GM12878 (cell line): ENCODE results near the gene SMO. TPM values are rescaled to one million over a fixed set of nuclear protein-coding genes. Genes with fewer than 3 reads are reported as not detected.

ENCODE experiments used
- ATAC-seq: fragments of 200-7000 bp; cut with Tn5 transposase; 3 replicates; pipeline ENCODE4 v1.9.1; 2020; ENCODE audit warnings: mild to moderate bottlenecking, moderate library complexity
- BruUV-seq: library from RNA; stranded (reverse); fragments of 400-500 nt; replicated peaks from 2 replicates; lab custom pipeline; 2021; lab: Mats Ljungman, UMichigan
- CTCF ChIA-PET: fragments of 300-600 bp; sonication (Branson Sonifier 250); formaldehyde crosslinking; extraction: SDS; loops from one replicate; lab custom pipeline; 2021; ENCODE audit warnings: inconsistent platforms; lab: Yijun Ruan, JAX
- POLR2A ChIA-PET: fragments of 350-600 bp; formaldehyde crosslinking; extraction: SDS; loops from one replicate; lab custom pipeline; 2021; ENCODE audit warnings: inconsistent platforms; lab: Charles Lee
- RAD21 ChIA-PET: fragments of 300-600 bp; sonication (Branson Sonifier 250); formaldehyde crosslinking; loops from one replicate; lab custom pipeline; 2023; ENCODE audit warnings: antibody characterized with exemption; ENCODE audit not compliant: unreplicated experiment; lab: Charles Lee
- SMC1A ChIA-PET: fragments of 300-600 bp; sonication (Branson Sonifier 250); formaldehyde crosslinking; loops from one replicate; lab custom pipeline; 2023; ENCODE audit not compliant: unreplicated experiment, uncharacterized antibody; lab: Charles Lee
- DNase-seq: peaks from one replicate; pipeline ENCODE4 v3.0.0-alpha.2; 2011; ENCODE audit warnings: low read depth, low spot score
- FAIRE-seq: peaks from 3 replicates; lab custom pipeline; 2011; peaks lifted over from hg19 to GRCh38; lab: Jason Lieb, UNC
- H2AFZ ChIP-seq: 2 replicates; pipeline ENCODE4 v1.6.0; 2011; ENCODE audit warnings: low read depth, low read length, control low read depth; ENCODE audit not compliant: control insufficient read depth
- H3K27ac ChIP-seq: 2 replicates; pipeline ENCODE4 v1.5.1; 2011; ENCODE audit warnings: control low read depth; ENCODE audit not compliant: control insufficient read depth, insufficient read depth
- H3K27me3 ChIP-seq, 2 experiments: replicated peaks in 1 of 2; 2 replicates each; pipeline versions ENCODE4 v1.6.0 to v1.6.1; 2011; ENCODE audit warnings: low read length in 1 of 2; ENCODE audit not compliant: control insufficient read depth in 2 of 2, insufficient read depth in 2 of 2
- H3K36me3 ChIP-seq, 2 experiments: 2 replicates each; pipeline ENCODE4 v1.5.1; 2011; ENCODE audit warnings: low read length in 1 of 2; ENCODE audit not compliant: control insufficient read depth in 2 of 2, insufficient read depth in 2 of 2
- H3K4me1 ChIP-seq: 2 replicates; pipeline ENCODE4 v1.6.1; 2011; ENCODE audit warnings: mild to moderate bottlenecking, low read length, moderate library complexity, mixed read lengths; ENCODE audit not compliant: control insufficient read depth, insufficient read depth
- H3K4me2 ChIP-seq: 2 replicates; pipeline ENCODE4 v1.6.0; 2011; ENCODE audit warnings: control low read depth; ENCODE audit not compliant: control insufficient read depth, insufficient read depth
- H3K4me3 ChIP-seq: fragments of 200-600 bp; sonication (generic); 2 replicates; pipeline ENCODE4 v1.5.1; 2016
- H3K79me2 ChIP-seq: 2 replicates; pipeline ENCODE4 v1.6.0; 2011; ENCODE audit warnings: low read length; ENCODE audit not compliant: control insufficient read depth, insufficient read depth
- H3K9ac ChIP-seq: 2 replicates; pipeline ENCODE4 v1.8.0; 2011; ENCODE audit warnings: low read length, control low read depth, mixed read lengths; ENCODE audit not compliant: control insufficient read depth, insufficient read depth
- H3K9me3 ChIP-seq: replicated peaks from 3 replicates; pipeline ENCODE4 v1.5.1; 2011; ENCODE audit warnings: mild to moderate bottlenecking, low read length; ENCODE audit not compliant: control insufficient read depth, insufficient read depth
- H4K20me1 ChIP-seq: 2 replicates; pipeline ENCODE4 v1.6.0; 2011; ENCODE audit not compliant: control insufficient read depth, insufficient read depth
- BHLHE40 ChIP-seq, 2 experiments: fragments of 450-650 bp in 1 of 2; IDR thresholded peaks; 2 replicates each; pipeline ENCODE4 v1.6.1; 2011 to 2017; ENCODE audit warnings: low read depth in 2 of 2, borderline replicate concordance in 1 of 2, improper control_type of control experiment in 1 of 2, low read length in 1 of 2, mild to moderate bottlenecking in 1 of 2
- CBX3 ChIP-seq: fragments of 200-600 bp; sonication (generic); IDR thresholded peaks from 2 replicates; pipeline ENCODE4 v1.6.1; 2016; ENCODE audit warnings: low read depth, borderline replicate concordance
- CREB1 ChIP-seq: IDR thresholded peaks from 2 replicates; pipeline ENCODE4 v1.6.1; 2012; ENCODE audit warnings: low read depth, mild to moderate bottlenecking, inconsistent platforms
- IKZF1 ChIP-seq: fragments of 450-650 bp; conservative IDR thresholded peaks from 2 replicates; pipeline ENCODE4 v1.6.1; 2017; ENCODE audit warnings: antibody characterized with exemption, mild to moderate bottlenecking
- KAT2A ChIP-seq: conservative IDR thresholded peaks from 2 replicates; pipeline ENCODE4 v1.6.1; 2011; ENCODE audit warnings: low read depth, low read length; ENCODE audit not compliant: control insufficient read depth
- PKNOX1 ChIP-seq: fragments of 450-650 bp; IDR thresholded peaks from 2 replicates; pipeline ENCODE4 v1.6.1; 2016; ENCODE audit warnings: mild to moderate bottlenecking
- RCOR1 ChIP-seq: conservative IDR thresholded peaks from 2 replicates; pipeline ENCODE4 v1.6.1; 2012; ENCODE audit warnings: low read depth, low read length, improper control_type of control experiment
- RFX5 ChIP-seq: IDR thresholded peaks from 2 replicates; pipeline ENCODE4 v1.6.1; 2011; ENCODE audit warnings: low read depth, low read length, improper control_type of control experiment
- RUNX3 ChIP-seq: IDR thresholded peaks from 2 replicates; pipeline ENCODE4 v1.6.1; 2012; ENCODE audit warnings: low read length, inconsistent platforms
- SMAD1 ChIP-seq: fragments of 450-650 bp; IDR thresholded peaks from 2 replicates; pipeline ENCODE4 v1.6.1; 2018; ENCODE audit warnings: mild to moderate bottlenecking, low read depth; ENCODE audit not compliant: partially characterized antibody
- SPI1 ChIP-seq: IDR thresholded peaks from 2 replicates; pipeline ENCODE4 v1.6.1; 2011; ENCODE audit warnings: low read depth, mild to moderate bottlenecking, low read length, moderate library complexity, borderline replicate concordance; ENCODE audit not compliant: insufficient read depth
- ZNF274 ChIP-seq: IDR thresholded peaks from one replicate; pipeline ENCODE4 v1.8.0; 2011; ENCODE audit not compliant: insufficient read length, insufficient read depth
- WGBS: methylation state at CpG from one replicate; pipeline ENCODE4 v1.1.6; 2016; ENCODE audit warnings: low lambda C conversion rate; ENCODE audit not compliant: insufficient replicate concordance, insufficient coverage; ENCODE audit errors: missing lambda C conversion rate; 5-methylcytosine and 5-hydroxymethylcytosine counted together
- in situ Hi-C: fragments of 300-500 bp; cut with MboI; formaldehyde crosslinking; loops from 9 replicates; pipeline ENCODE4 v1.14.3; 2018; ENCODE audit warnings: mixed read lengths
- intact Hi-C: fragments of 100-400 bp; cut with micrococcal nuclease; formaldehyde crosslinking; loops from one replicate; pipeline ENCODE4 v1.14.2; 2022; ENCODE audit not compliant: unreplicated experiment
- polyA plus RNA-seq, 11 experiments: library from polyadenylated mRNA; depleted of rRNA in 4 of 11; unstranded in 6 of 11; stranded (reverse) in 5 of 11; fragments of >200 nt; fragmentation: Nextera tagmentation in 4 of 11; fragmentation: Illumina TruSeq in 1 of 11; extraction: Ambion mirVana in 4 of 11; extraction: Trizol in 1 of 11; gene quantifications; 1 replicate in 1 of 11; 2 replicates in 10 of 11; pipeline versions ENCODE4 v1.2.1 to v1.2.3, GENCODE V29; 2011 to 2016; ENCODE audit warnings: inconsistent platforms in 2 of 11, missing spikeins in 2 of 11, low read depth in 1 of 11
- total RNA-seq, 4 experiments: library from RNA; depleted of rRNA in 3 of 4; stranded (reverse); fragments of >200 nt in 3 of 4; fragmentation: Illumina TruSeq in 1 of 4; extraction: Trizol in 1 of 4; gene quantifications; 2 replicates each; pipeline versions ENCODE4 v1.2.1 to v1.2.3, GENCODE V29; 2013 to 2021
- TF ChIP-seq, protein P1 (sequence below): fragments of 450-650 bp; formaldehyde crosslinking; IDR thresholded peaks from 2 replicates; pipeline ENCODE4 v1.5.0; 2022; ENCODE audit warnings: mild to moderate bottlenecking, missing genetic modification characterization
- TF ChIP-seq, protein P2 (sequence below): fragments of 450-650 bp; IDR thresholded peaks from 2 replicates; pipeline ENCODE4 v1.6.1; 2014; ENCODE audit warnings: mild to moderate bottlenecking
- TF ChIP-seq, protein P3 (sequence below): IDR thresholded peaks from 2 replicates; pipeline ENCODE4 v1.6.1; 2011; ENCODE audit warnings: mild to moderate bottlenecking, low read depth, low read length, moderate library complexity; ENCODE audit not compliant: insufficient replicate concordance

Gene SMO
- total and polyA plus RNA-seq, 10 of the 15 experiments (the other 5 are each of a cell fraction or from before 2014, with no cell fraction given): 0.40 to 11.2 (median 2.6) TPM

DNA sequence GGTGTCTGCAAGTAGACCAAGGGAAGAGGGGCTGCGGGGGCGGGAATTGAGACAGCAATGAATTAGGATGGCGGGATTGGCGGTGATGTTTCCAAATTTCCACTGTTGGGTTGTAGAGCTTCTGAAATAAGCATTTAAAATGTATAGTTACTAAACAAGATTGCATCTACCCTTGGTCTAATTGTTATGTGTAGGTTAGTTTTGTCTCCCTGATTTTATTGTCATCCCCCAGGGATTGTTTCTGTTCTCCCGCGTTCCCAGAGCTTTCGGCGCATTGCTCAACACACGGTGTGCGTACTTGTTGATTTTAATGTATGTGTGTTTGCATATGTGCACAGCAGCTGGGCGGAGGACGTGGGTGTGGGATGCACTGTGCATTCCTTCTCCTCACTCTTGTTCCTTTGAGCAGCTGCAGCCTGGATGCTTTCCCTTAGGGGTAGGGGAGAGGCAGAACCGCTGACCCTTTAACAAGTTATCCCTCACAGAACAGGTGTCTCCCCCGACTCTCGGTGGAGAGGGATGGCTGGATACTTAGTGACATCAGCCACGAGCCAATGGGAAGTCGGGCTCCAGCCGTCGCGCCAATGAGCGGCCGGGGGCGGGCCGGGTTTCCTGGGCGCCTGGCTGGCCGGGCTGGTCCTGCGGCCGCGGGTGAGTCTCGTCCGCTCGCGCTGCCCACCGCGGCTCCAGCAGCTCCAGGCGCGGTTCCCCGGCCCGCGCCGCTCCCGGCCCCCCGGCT lies 44.2 kb upstream of the SMO start, which contains the start of gene TSPAN33:
TSS of gene TSPAN33 (plus strand) at position 613 of the 739 bp plus-strand sequence. CDS start 274 bp downstream, outside the sequence.
- RAD21 ChIA-PET: interaction anchor here (0.9 to 8.7 kb wide), 6 partner anchors 16 to 41 kb away, joined by 3 to 71 read pairs (median 8); no protein-coding TSS in a partner anchor
- peaks cover 28% of the 10 kb centered on the region for H3K4me1 ChIP-seq
- peak within 1 kb of the TSS; percentile 95 for H2AFZ ChIP-seq
- intact Hi-C loops: loop anchor here (10.0 kb wide), 1 partner anchor 209 kb away; the partner anchor contains the start of gene IRF5
- POLR2A ChIA-PET: interaction anchor here (0.8 to 1.5 kb wide), 5 partner anchors 9 to 22 kb away, joined by 3 to 5 read pairs (median 3); no protein-coding TSS in a partner anchor
- in situ Hi-C loops: no loop called here
- BruUV-seq: no TSS peak
- peak within 1 kb of the TSS; percentile 97 for H3K4me3 ChIP-seq
- CTCF ChIA-PET: interaction anchor here (0.8 to 5.7 kb wide), 8 partner anchors 8 to 55 kb away, joined by 3 to 168 read pairs (median 3); no protein-coding TSS in a partner anchor
- peak within 1 kb of the TSS; percentile 95 for H3K4me2 ChIP-seq
- H3K9ac ChIP-seq: peak within 1 kb of the TSS; percentile 82
- H3K79me2 ChIP-seq: peaks cover 52% of the 10 kb centered on the region
- no peaks in the 10 kb centered on the region for H3K9me3 ChIP-seq
- DNase-seq: no peak
- SMC1A ChIA-PET: interaction anchor here (0.8 to 5.9 kb wide), 13 partner anchors 10 to 134 kb away, joined by 3 to 83 read pairs (median 4); no protein-coding TSS in a partner anchor
- FAIRE-seq: peak; percentile 18
- H3K36me3 ChIP-seq: no peaks in the 10 kb centered on the region
- WGBS: 1% methylated on average over 24 of the region's 43 CpGs
- H4K20me1 ChIP-seq: no peaks in the 10 kb centered on the region
- peak; percentile 76 for ATAC-seq
- H3K27me3 ChIP-seq: no peaks in the 10 kb centered on the region
- H3K27ac ChIP-seq: peak within 1 kb of the TSS; percentile 92
- TF ChIP-seq RUNX3 (0 out of 2 replicates have a peak, but pooled peaks have one; percentile 18), BHLHE40 (IDR thresholded peaks at IDR 0.05; ENCODE audit: borderline replicate concordance in 1 of 2, low read depth in 2 of 2, low read length in 1 of 2) (0 out of 4 replicates have a peak, but pooled peaks of 1 of the 2 experiments have one; percentile 6), SMAD1 (no peak), SPI1 (no peak), IKZF1 (peak; percentile 29; the same call in 1 of the 2 replicates), CBX3 (no peak), PKNOX1 (peak; percentile 91), RCOR1 (0 out of 2 replicates have a peak, but pooled peaks have one; percentile 51), CREB1 (peak; percentile 43; the same call in 1 of the 2 replicates), RFX5 (peak; percentile 70; the same call in 1 of the 2 replicates), ZNF274 (no peak), KAT2A (no peak)
- TF ChIP-seq, protein P1, sequence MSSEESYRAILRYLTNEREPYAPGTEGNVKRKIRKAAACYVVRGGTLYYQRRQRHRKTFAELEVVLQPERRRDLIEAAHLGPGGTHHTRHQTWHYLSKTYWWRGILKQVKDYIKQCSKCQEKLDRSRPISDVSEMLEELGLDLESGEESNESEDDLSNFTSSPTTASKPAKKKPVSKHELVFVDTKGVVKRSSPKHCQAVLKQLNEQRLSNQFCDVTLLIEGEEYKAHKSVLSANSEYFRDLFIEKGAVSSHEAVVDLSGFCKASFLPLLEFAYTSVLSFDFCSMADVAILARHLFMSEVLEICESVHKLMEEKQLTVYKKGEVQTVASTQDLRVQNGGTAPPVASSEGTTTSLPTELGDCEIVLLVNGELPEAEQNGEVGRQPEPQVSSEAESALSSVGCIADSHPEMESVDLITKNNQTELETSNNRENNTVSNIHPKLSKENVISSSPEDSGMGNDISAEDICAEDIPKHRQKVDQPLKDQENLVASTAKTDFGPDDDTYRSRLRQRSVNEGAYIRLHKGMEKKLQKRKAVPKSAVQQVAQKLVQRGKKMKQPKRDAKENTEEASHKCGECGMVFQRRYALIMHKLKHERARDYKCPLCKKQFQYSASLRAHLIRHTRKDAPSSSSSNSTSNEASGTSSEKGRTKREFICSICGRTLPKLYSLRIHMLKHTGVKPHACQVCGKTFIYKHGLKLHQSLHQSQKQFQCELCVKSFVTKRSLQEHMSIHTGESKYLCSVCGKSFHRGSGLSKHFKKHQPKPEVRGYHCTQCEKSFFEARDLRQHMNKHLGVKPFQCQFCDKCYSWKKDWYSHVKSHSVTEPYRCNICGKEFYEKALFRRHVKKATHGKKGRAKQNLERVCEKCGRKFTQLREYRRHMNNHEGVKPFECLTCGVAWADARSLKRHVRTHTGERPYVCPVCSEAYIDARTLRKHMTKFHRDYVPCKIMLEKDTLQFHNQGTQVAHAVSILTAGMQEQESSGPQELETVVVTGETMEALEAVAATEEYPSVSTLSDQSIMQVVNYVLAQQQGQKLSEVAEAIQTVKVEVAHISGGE (CRISPR knock-in tag): no peak
- TF ChIP-seq, protein P2, sequence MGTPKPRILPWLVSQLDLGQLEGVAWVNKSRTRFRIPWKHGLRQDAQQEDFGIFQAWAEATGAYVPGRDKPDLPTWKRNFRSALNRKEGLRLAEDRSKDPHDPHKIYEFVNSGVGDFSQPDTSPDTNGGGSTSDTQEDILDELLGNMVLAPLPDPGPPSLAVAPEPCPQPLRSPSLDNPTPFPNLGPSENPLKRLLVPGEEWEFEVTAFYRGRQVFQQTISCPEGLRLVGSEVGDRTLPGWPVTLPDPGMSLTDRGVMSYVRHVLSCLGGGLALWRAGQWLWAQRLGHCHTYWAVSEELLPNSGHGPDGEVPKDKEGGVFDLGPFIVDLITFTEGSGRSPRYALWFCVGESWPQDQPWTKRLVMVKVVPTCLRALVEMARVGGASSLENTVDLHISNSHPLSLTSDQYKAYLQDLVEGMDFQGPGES: peak; percentile 54; the same call in 1 of the 2 replicates
- TF ChIP-seq, protein P3, sequence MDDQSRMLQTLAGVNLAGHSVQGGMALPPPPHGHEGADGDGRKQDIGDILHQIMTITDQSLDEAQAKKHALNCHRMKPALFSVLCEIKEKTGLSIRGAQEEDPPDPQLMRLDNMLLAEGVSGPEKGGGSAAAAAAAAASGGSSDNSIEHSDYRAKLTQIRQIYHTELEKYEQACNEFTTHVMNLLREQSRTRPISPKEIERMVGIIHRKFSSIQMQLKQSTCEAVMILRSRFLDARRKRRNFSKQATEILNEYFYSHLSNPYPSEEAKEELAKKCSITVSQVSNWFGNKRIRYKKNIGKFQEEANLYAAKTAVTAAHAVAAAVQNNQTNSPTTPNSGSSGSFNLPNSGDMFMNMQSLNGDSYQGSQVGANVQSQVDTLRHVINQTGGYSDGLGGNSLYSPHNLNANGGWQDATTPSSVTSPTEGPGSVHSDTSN: peak; percentile 76
